Endodermal cell (in vitro differentiated cells): ENCODE data around the gene LTF. TPM values are rescaled to one million over a fixed set of nuclear protein-coding genes. Genes with fewer than 3 reads are reported as not detected.

Source experiments
- DNase-seq: peaks from one replicate; pipeline ENCODE4 v3.0.0-alpha.2; 2017
- H3K27ac ChIP-seq: 2 replicates; pipeline ENCODE4 v1.5.1; 2013; ENCODE audit warnings: mild to moderate bottlenecking, low read depth, low read length, moderate library complexity
- H3K27me3 ChIP-seq: 2 replicates; pipeline ENCODE4 v1.6.1; 2013; ENCODE audit warnings: mild to moderate bottlenecking, low read length, moderate library complexity; ENCODE audit not compliant: insufficient read depth, control insufficient read depth, poor library complexity, severe bottlenecking
- H3K36me3 ChIP-seq: 2 replicates; pipeline ENCODE4 v1.7.0; 2013; ENCODE audit warnings: mild to moderate bottlenecking, low read length, moderate library complexity; ENCODE audit not compliant: control insufficient read depth, insufficient read depth
- H3K4me1 ChIP-seq: one replicate; pipeline ENCODE4 v1.7.0; 2013; ENCODE audit warnings: low read length; ENCODE audit not compliant: control insufficient read depth, insufficient read depth
- H3K4me3 ChIP-seq: 2 replicates; pipeline ENCODE4 v1.5.1; 2013; ENCODE audit warnings: mild to moderate bottlenecking, low read length, moderate library complexity
- H3K9ac ChIP-seq: 2 replicates; pipeline ENCODE4 v1.6.1; 2013; ENCODE audit warnings: mild to moderate bottlenecking, low read length, moderate library complexity; ENCODE audit not compliant: poor library complexity, severe bottlenecking; ENCODE audit errors: extremely low read depth
- H3K9me3 ChIP-seq: 2 replicates; pipeline ENCODE4 v1.6.1; 2013; ENCODE audit warnings: mild to moderate bottlenecking, low read length, moderate library complexity; ENCODE audit not compliant: control insufficient read depth
- H3K27ac Mint-ChIP-seq: 2 replicates; pipeline ENCODE4 v1.8.0; 2020; ENCODE audit warnings: mixed read lengths
- H3K27me3 Mint-ChIP-seq: 2 replicates; pipeline ENCODE4 v1.8.0; 2021; ENCODE audit warnings: mild to moderate bottlenecking, mixed read lengths; ENCODE audit not compliant: insufficient read depth
- H3K36me3 Mint-ChIP-seq: 2 replicates; pipeline ENCODE4 v1.8.0; 2020; ENCODE audit warnings: low read depth, mixed read lengths
- H3K4me1 Mint-ChIP-seq: 2 replicates; pipeline ENCODE4 v1.8.0; 2020; ENCODE audit warnings: mixed read lengths
- H3K4me3 Mint-ChIP-seq: 2 replicates; pipeline ENCODE4 v1.8.0; 2020; ENCODE audit warnings: mild to moderate bottlenecking, moderate library complexity, mixed read lengths
- H3K9me3 Mint-ChIP-seq: 2 replicates; pipeline ENCODE4 v1.8.0; 2020; ENCODE audit warnings: mild to moderate bottlenecking, mixed read lengths
- CTCF ChIP-seq: fragments of 200-600 bp; sonication (generic); conservative IDR thresholded peaks from 2 replicates; pipeline ENCODE4 v1.5.0; 2021; ENCODE audit warnings: antibody characterized with exemption, mild to moderate bottlenecking
- WGBS, 2 experiments: methylation state at CpG; one replicate each; pipeline versions ENCODE4 v1.1.5 to v1.1.7; 2013; ENCODE audit warnings: missing lambda C conversion rate in 2 of 2, mixed read lengths in 1 of 2; ENCODE audit not compliant: insufficient coverage in 1 of 2, insufficient read length in 1 of 2; 5-methylcytosine and 5-hydroxymethylcytosine counted together
- total RNA-seq, 2 donors: library from RNA; stranded (reverse); fragmentation: NEBNext Ultra II Directional in 1 of 2; extraction: Animal tissue kit (Norgen Biotek cat#: 25700) in 1 of 2; gene quantifications; 2 replicates in 1 of 2; 3 replicates in 1 of 2; pipeline ENCODE4 v1.2.1, GENCODE V29; 2021

Gene LTF
- total RNA-seq, 2 donors from 2014 or later: 0.24 to 0.31 TPM

- no peak for TF ChIP-seq CTCF
- H3K27me3 ChIP-seq: no peaks in the 10 kb centered on the region
- no peak overlapping the region for H3K4me3 ChIP-seq
- DNase-seq: peak; percentile 30
- H3K9me3 ChIP-seq: peaks cover 2% of the 10 kb centered on the region
- H3K9me3 Mint-ChIP-seq: peaks cover 8% of the 10 kb centered on the region
- H3K9ac ChIP-seq: no peak overlapping the region
- no peaks in the 10 kb centered on the region for H3K4me1 Mint-ChIP-seq
- peaks cover 2% of the 10 kb centered on the region for H3K36me3 Mint-ChIP-seq
- 81 to 83% methylated on average over 3 of the region's 3 CpGs for WGBS, 2 experiments
- H3K4me3 Mint-ChIP-seq: no peak overlapping the region
- H3K27me3 Mint-ChIP-seq: peaks cover 32% of the 10 kb centered on the region
- no peak overlapping the region for H3K27ac ChIP-seq
- no peaks in the 10 kb centered on the region for H3K36me3 ChIP-seq
- no peaks in the 10 kb centered on the region for H3K4me1 ChIP-seq
- H3K27ac Mint-ChIP-seq: no peak overlapping the region
These were observed 5.1 kb upstream of the LTF start for GRCh38 chr3:46469680-46470357.

- H3K4me3 Mint-ChIP-seq: no peak overlapping the region
- 94 to 100% methylated on average over 4 to 6 of the region's 6 CpGs for WGBS, 2 experiments
- H3K36me3 Mint-ChIP-seq: no peaks in the 10 kb centered on the region
- Histone ChIP-seq H3K9me3 (no peaks in the 10 kb centered on the region), H3K36me3 (no peaks in the 10 kb centered on the region), H3K4me1 (no peaks in the 10 kb centered on the region), H3K27ac (no peak overlapping the region), H3K9ac (no peak overlapping the region), H3K27me3 (no peaks in the 10 kb centered on the region), H3K4me3 (no peak overlapping the region)
- peaks cover 38% of the 10 kb centered on the region for H3K27me3 Mint-ChIP-seq
- DNase-seq: peak; percentile 22
- H3K9me3 Mint-ChIP-seq: no peaks in the 10 kb centered on the region
- no peak for TF ChIP-seq CTCF
- H3K27ac Mint-ChIP-seq: no peak overlapping the region
- H3K4me1 Mint-ChIP-seq: no peaks in the 10 kb centered on the region
These were observed 4.3 kb upstream of the LTF start for GRCh38 chr3:46468753-46469600.

- Histone ChIP-seq H3K4me3 (no peak overlapping the region), H3K4me1 (no peaks in the 10 kb centered on the region), H3K36me3 (no peaks in the 10 kb centered on the region), H3K9me3 (no peaks in the 10 kb centered on the region), H3K27me3 (no peaks in the 10 kb centered on the region), H3K27ac (no peak overlapping the region), H3K9ac (no peak overlapping the region)
- Mint-ChIP-seq H3K9me3 (no peaks in the 10 kb centered on the region), H3K36me3 (no peaks in the 10 kb centered on the region), H3K27me3 (peaks cover 47% of the 10 kb centered on the region), H3K4me3 (no peak overlapping the region), H3K27ac (no peak overlapping the region), H3K4me1 (no peaks in the 10 kb centered on the region)
- 83 to 88% methylated on average over 1 to 4 of the region's 4 CpGs for WGBS, 2 experiments
- no peak for TF ChIP-seq CTCF
- peak; percentile 7 for DNase-seq
These were observed 2.9 kb upstream of the LTF start for GRCh38 chr3:46467562-46467961.
